Choroid plexus epithelial cell (primary cell): ENCODE results near the gene ADCY10.
"Not testable (repeated sequence)": the region's sequence is repeated elsewhere in the genome, so short reads cannot be mapped to it uniquely, and the experiment has no call there.

Experiments
- DNase-seq: peaks from one replicate; pipeline ENCODE4 v3.0.0-alpha.2; 2010; ENCODE audit warnings: low read depth
- H3K4me3 ChIP-seq: 2 replicates; pipeline ENCODE4 v1.5.1; 2011; ENCODE audit warnings: low read depth, mild to moderate bottlenecking, control low read depth, low read length, moderate library complexity
- TF ChIP-seq, protein P1 (sequence below): conservative IDR thresholded peaks from 2 replicates; pipeline ENCODE4 v1.5.1; 2011; ENCODE audit warnings: low read depth, mild to moderate bottlenecking, control low read depth, inconsistent platforms, low read length, moderate library complexity

ADCY10 gene

GRCh38 chr1:167842872-167843271, 71.1 kb downstream of the ADCY10 start:
- H3K4me3 ChIP-seq = no peak overlapping the region
- DNase-seq = no peak
- TF ChIP-seq, protein P1, sequence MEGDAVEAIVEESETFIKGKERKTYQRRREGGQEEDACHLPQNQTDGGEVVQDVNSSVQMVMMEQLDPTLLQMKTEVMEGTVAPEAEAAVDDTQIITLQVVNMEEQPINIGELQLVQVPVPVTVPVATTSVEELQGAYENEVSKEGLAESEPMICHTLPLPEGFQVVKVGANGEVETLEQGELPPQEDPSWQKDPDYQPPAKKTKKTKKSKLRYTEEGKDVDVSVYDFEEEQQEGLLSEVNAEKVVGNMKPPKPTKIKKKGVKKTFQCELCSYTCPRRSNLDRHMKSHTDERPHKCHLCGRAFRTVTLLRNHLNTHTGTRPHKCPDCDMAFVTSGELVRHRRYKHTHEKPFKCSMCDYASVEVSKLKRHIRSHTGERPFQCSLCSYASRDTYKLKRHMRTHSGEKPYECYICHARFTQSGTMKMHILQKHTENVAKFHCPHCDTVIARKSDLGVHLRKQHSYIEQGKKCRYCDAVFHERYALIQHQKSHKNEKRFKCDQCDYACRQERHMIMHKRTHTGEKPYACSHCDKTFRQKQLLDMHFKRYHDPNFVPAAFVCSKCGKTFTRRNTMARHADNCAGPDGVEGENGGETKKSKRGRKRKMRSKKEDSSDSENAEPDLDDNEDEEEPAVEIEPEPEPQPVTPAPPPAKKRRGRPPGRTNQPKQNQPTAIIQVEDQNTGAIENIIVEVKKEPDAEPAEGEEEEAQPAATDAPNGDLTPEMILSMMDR = no peak

DNA sequence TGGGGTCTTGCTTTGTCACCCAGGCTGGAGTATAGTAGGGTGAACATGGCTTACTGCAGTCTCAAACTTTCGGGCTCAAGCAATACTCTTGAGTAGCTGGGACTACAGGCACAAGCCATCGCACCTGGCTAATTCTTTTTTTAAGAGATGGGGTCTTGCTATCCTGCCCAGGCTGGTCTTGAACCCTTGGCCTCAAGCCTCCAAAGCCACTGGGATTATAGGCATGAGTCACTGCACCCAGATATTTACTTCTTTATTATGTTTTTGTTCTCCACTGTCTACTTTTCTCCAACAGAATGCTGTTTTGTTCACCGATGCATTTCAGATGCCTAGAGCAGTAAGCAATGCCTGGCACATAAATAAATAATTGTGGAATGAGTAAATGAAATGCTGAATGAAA, 72.4 kb downstream of the ADCY10 start:
- no peak overlapping the region for H3K4me3 ChIP-seq
- no peak for DNase-seq
- TF ChIP-seq, protein P1 = no peak

DNA sequence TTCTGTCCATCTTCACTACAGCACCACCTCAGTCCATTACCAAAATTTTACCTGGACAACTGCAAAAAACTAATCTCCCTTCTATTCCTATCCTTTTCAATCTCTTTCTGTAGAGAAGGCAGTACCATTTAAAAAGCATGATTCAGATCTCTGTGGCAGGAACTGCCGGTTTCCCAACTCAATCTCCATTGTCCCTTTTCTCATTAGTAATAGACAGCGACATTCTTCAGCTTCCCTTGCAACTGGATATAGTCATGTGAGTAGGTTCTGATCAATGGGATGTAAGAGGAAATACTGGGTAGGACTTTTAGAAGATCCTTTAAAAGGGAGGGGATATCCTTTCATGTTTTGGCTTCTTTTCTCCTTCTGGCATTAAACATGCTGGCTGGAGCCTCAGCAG, 74.9 kb downstream of the ADCY10 start:
- no peak for DNase-seq
- TF ChIP-seq, protein P1 = no peak
- H3K4me3 ChIP-seq = no peak overlapping the region

GRCh38 chr1:167837326-167837725, 76.6 kb downstream of the ADCY10 start:
- TF ChIP-seq, protein P1 = no peak
- no peak for DNase-seq
- no peak overlapping the region for H3K4me3 ChIP-seq

- no peak overlapping the region for H3K4me3 ChIP-seq
- no peak for DNase-seq
- TF ChIP-seq, protein P1 = no peak
These were observed 77.7 kb downstream of the ADCY10 start for GRCh38 chr1:167836197-167836596.

GRCh38 chr1:167833904-167834303, 80.0 kb downstream of the ADCY10 start:
- TF ChIP-seq, protein P1 = no peak
- H3K4me3 ChIP-seq = no peak overlapping the region
- no peak for DNase-seq

- TF ChIP-seq, protein P1 = no peak
- no peak for DNase-seq
- no peak overlapping the region for H3K4me3 ChIP-seq
These were observed 81.2 kb downstream of the ADCY10 start for GRCh38 chr1:167832693-167833092.

GRCh38 chr1:167830668-167831067, 83.3 kb downstream of the ADCY10 start:
- DNase-seq, H3K4me3 ChIP-seq: not testable (repeated sequence)
